Astrocyte (in vitro differentiated cells and primary cell): Measurements from ENCODE around the gene LRRC7. TPM values are rescaled to one million over a fixed set of nuclear protein-coding genes. Genes with fewer than 3 reads are reported as not detected.

Experiments used
- DNase-seq: peaks from one replicate; pipeline ENCODE4 v3.0.0-alpha.2; 2010; ENCODE audit warnings: low read depth
- FAIRE-seq: peaks from 2 replicates; lab custom pipeline; 2011; peaks lifted over from hg19 to GRCh38; lab: Jason Lieb, UNC
- H2AFZ ChIP-seq: 2 replicates; pipeline ENCODE4 v1.6.0; 2012; ENCODE audit warnings: low read depth, low read length, inconsistent platforms
- H3K27ac ChIP-seq: 2 replicates; pipeline ENCODE4 v1.5.1; 2011; ENCODE audit warnings: low read depth, low read length, inconsistent platforms
- H3K27me3 ChIP-seq: 2 replicates; pipeline ENCODE4 v1.6.0; 2011; ENCODE audit warnings: low read length, inconsistent platforms; ENCODE audit not compliant: insufficient read depth
- H3K36me3 ChIP-seq: 2 replicates; pipeline ENCODE4 v1.5.1; 2011; ENCODE audit warnings: low read length, inconsistent platforms; ENCODE audit not compliant: insufficient read depth
- H3K4me1 ChIP-seq: 2 replicates; pipeline ENCODE4 v1.5.1; 2011; ENCODE audit warnings: low read length, inconsistent platforms; ENCODE audit not compliant: insufficient read depth
- H3K4me2 ChIP-seq: 2 replicates; pipeline ENCODE4 v1.6.0; 2012; ENCODE audit warnings: low read length, inconsistent platforms
- H3K4me3 ChIP-seq: 2 replicates; pipeline ENCODE4 v1.5.1; 2011; ENCODE audit warnings: low read depth, mild to moderate bottlenecking, low read length, inconsistent platforms; ENCODE audit not compliant: insufficient read depth
- H3K79me2 ChIP-seq: 2 replicates; pipeline ENCODE4 v1.6.0; 2012; ENCODE audit warnings: mild to moderate bottlenecking, low read length, inconsistent platforms; ENCODE audit not compliant: insufficient read depth
- H3K9ac ChIP-seq: 2 replicates; pipeline ENCODE4 v1.6.0; 2012; ENCODE audit warnings: mild to moderate bottlenecking, low read length, inconsistent platforms
- H3K9me3 ChIP-seq: 2 replicates; pipeline ENCODE4 v1.5.1; 2012; ENCODE audit warnings: low read depth, mild to moderate bottlenecking, low read length, inconsistent platforms; ENCODE audit not compliant: insufficient read depth
- H4K20me1 ChIP-seq: 2 replicates; pipeline ENCODE4 v1.6.0; 2012; ENCODE audit warnings: low read length, inconsistent platforms; ENCODE audit not compliant: insufficient read depth
- H3K27ac Mint-ChIP-seq: one replicate; pipeline ENCODE4 v1.8.0; 2021; ENCODE audit warnings: mild to moderate bottlenecking, mixed read lengths; ENCODE audit not compliant: unreplicated experiment
- H3K27me3 Mint-ChIP-seq: one replicate; pipeline ENCODE4 v1.8.0; 2021; ENCODE audit warnings: low read depth, mixed read lengths; ENCODE audit not compliant: unreplicated experiment
- H3K36me3 Mint-ChIP-seq: one replicate; pipeline ENCODE4 v1.8.0; 2021; ENCODE audit warnings: low read depth, mixed read lengths; ENCODE audit not compliant: unreplicated experiment
- H3K4me1 Mint-ChIP-seq: one replicate; pipeline ENCODE4 v1.8.0; 2021; ENCODE audit warnings: low read depth, mixed read lengths; ENCODE audit not compliant: unreplicated experiment
- H3K4me3 Mint-ChIP-seq: one replicate; pipeline ENCODE4 v1.8.0; 2021; ENCODE audit warnings: mild to moderate bottlenecking, moderate library complexity, mixed read lengths; ENCODE audit not compliant: unreplicated experiment
- H3K9me3 Mint-ChIP-seq: one replicate; pipeline ENCODE4 v1.8.0; 2021; ENCODE audit warnings: mild to moderate bottlenecking, mixed read lengths; ENCODE audit not compliant: unreplicated experiment
- EZH2 ChIP-seq: IDR thresholded peaks from 2 replicates; pipeline ENCODE4 v1.6.1; 2012; ENCODE audit warnings: mild to moderate bottlenecking, low read length, inconsistent platforms; ENCODE audit not compliant: insufficient read depth
- total RNA-seq: library from RNA; stranded (reverse); gene quantifications from 2 replicates; pipeline ENCODE4 v1.2.1, GENCODE V29; 2021
- TF ChIP-seq, protein P1 (sequence below): IDR thresholded peaks from 2 replicates; pipeline ENCODE4 v1.5.1; 2011; ENCODE audit warnings: low read depth, mild to moderate bottlenecking, inconsistent platforms, low read length, moderate library complexity; ENCODE audit not compliant: insufficient read depth

Gene LRRC7
- total RNA-seq, 1 donor from 2014 or later: 0.27 TPM

DNA sequence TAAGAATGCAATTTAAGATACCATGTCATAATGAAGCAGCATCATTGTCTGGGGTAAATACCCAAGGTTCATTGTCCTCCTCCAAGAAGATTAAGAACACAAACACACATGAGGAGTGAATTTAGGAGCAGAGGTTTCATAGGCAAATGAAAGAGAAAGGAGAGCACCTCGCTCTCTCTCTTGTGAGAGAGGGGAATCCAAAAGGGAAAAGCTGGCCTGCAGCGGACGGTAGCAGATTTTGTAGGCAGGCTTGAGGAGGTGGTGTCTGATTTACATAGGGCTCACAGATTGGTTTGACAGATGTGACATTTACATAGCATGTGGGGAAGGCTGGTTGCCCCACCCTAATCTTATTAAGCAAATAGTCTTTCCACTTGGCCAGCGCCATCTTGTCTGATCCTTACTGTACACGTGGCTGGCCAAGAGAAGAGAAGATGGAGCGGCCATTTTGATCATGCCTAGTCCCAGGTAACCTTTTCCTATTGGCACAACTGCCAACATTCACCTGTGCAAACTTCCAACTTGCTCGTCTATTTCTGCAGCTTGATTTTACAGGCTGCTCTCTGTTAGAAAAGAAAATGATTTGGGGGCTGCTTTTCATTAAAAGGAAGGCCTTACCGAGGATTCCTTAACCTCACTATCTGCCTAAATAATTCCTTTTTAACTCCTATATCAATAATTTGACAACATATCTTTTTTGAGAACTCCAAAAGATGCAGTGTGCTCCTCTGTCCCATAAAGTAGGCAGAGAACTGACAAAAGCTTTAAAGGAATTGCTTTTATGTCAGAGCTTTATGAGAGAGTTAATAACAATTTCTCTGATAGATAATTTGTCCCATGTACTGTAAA is 16.0 kb upstream of the LRRC7 start:
- H3K9me3 Mint-ChIP-seq: no peaks in the 10 kb centered on the region
- no peak overlapping the region for H2AFZ ChIP-seq

DNA sequence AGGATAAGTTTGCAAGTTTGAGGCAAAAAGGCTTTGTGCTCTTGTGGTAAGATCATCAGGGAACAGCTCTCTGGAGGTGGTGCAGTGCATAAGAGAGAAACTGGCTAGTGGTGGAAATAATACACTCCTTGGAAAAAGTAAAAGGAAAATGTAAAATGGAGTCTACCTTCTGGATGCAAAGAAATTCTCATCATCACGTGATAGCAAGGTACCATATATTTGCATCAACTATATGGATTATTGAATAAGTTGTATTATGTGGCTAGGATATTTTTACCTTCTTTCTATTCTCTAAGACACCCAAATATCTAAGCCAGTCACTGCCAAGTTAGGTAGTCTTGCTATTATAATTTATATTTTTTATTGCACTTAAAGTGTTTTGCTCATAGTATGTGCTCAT is 14.0 kb upstream of the LRRC7 start:
- H3K4me2 ChIP-seq: no peak overlapping the region
- H3K4me3 ChIP-seq: no peak overlapping the region
- H3K9me3 ChIP-seq: no peaks in the 10 kb centered on the region
- H4K20me1 ChIP-seq: no peaks in the 10 kb centered on the region
- H2AFZ ChIP-seq: no peak overlapping the region
- H3K9ac ChIP-seq: no peak overlapping the region
- Mint-ChIP-seq H3K36me3 (no peaks in the 10 kb centered on the region), H3K9me3 (peaks cover 6% of the 10 kb centered on the region), H3K27ac (no peak overlapping the region), H3K4me3 (no peak overlapping the region), H3K27me3 (no peaks in the 10 kb centered on the region), H3K4me1 (no peaks in the 10 kb centered on the region)
- TF ChIP-seq, protein P1, sequence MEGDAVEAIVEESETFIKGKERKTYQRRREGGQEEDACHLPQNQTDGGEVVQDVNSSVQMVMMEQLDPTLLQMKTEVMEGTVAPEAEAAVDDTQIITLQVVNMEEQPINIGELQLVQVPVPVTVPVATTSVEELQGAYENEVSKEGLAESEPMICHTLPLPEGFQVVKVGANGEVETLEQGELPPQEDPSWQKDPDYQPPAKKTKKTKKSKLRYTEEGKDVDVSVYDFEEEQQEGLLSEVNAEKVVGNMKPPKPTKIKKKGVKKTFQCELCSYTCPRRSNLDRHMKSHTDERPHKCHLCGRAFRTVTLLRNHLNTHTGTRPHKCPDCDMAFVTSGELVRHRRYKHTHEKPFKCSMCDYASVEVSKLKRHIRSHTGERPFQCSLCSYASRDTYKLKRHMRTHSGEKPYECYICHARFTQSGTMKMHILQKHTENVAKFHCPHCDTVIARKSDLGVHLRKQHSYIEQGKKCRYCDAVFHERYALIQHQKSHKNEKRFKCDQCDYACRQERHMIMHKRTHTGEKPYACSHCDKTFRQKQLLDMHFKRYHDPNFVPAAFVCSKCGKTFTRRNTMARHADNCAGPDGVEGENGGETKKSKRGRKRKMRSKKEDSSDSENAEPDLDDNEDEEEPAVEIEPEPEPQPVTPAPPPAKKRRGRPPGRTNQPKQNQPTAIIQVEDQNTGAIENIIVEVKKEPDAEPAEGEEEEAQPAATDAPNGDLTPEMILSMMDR: no peak
- TF ChIP-seq EZH2: no peak
- no peaks in the 10 kb centered on the region for H3K79me2 ChIP-seq
- FAIRE-seq (no peak), DNase-seq (no peak)
- H3K36me3 ChIP-seq: no peaks in the 10 kb centered on the region
- H3K27me3 ChIP-seq: no peaks in the 10 kb centered on the region
- H3K27ac ChIP-seq: no peak overlapping the region
- no peaks in the 10 kb centered on the region for H3K4me1 ChIP-seq

More for the DNA sequence above, 16.0 kb upstream of the LRRC7 start:
- no peaks in the 10 kb centered on the region for H3K27me3 ChIP-seq
- no peaks in the 10 kb centered on the region for H3K4me1 ChIP-seq
- no peak overlapping the region for H3K9ac ChIP-seq
- no peak for TF ChIP-seq EZH2
- TF ChIP-seq, protein P1: no peak
- no peak overlapping the region for H3K4me3 ChIP-seq
- DNase-seq (no peak), FAIRE-seq (no peak)
- H3K36me3 ChIP-seq: no peaks in the 10 kb centered on the region
- H3K4me2 ChIP-seq: no peak overlapping the region
- H3K27ac ChIP-seq: no peak overlapping the region
- H4K20me1 ChIP-seq: no peaks in the 10 kb centered on the region
- H3K4me3 Mint-ChIP-seq: no peak overlapping the region
- H3K27ac Mint-ChIP-seq: no peak overlapping the region
- H3K36me3 Mint-ChIP-seq: no peaks in the 10 kb centered on the region
- no peaks in the 10 kb centered on the region for H3K27me3 Mint-ChIP-seq
- no peaks in the 10 kb centered on the region for H3K79me2 ChIP-seq
- H3K9me3 ChIP-seq: no peaks in the 10 kb centered on the region
- H3K4me1 Mint-ChIP-seq: no peaks in the 10 kb centered on the region
